ENCODE results near the gene ARSD.

DNA sequence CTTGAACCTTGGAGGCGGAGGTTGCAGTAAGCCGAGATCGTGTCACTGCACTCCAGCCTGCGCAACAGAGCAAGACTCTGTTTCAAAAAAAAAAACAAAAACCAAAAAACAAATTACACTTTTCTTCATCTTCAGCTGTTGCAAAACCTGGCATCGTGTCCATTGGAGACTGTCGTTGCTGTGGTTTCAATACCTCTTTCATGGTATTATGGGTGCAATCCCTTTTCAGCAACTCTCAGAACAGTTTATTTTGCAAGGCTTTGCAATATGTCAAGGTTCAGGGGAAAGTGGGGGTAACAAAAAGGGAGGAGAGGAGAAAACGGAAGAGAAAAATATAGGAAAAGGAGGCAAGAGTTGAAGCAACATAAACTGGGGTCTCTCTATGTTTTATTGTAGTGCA lies 40.8 kb downstream of the ARSD start:
- TF ChIP-seq, protein P1, sequence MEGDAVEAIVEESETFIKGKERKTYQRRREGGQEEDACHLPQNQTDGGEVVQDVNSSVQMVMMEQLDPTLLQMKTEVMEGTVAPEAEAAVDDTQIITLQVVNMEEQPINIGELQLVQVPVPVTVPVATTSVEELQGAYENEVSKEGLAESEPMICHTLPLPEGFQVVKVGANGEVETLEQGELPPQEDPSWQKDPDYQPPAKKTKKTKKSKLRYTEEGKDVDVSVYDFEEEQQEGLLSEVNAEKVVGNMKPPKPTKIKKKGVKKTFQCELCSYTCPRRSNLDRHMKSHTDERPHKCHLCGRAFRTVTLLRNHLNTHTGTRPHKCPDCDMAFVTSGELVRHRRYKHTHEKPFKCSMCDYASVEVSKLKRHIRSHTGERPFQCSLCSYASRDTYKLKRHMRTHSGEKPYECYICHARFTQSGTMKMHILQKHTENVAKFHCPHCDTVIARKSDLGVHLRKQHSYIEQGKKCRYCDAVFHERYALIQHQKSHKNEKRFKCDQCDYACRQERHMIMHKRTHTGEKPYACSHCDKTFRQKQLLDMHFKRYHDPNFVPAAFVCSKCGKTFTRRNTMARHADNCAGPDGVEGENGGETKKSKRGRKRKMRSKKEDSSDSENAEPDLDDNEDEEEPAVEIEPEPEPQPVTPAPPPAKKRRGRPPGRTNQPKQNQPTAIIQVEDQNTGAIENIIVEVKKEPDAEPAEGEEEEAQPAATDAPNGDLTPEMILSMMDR (IDR thresholded peaks at IDR 0.05 in 4 of 5, conservative IDR thresholded peaks at IDR 0.05 in 1 of 5): no peak
- no peak for TF ChIP-seq POLR2A (IDR thresholded peaks at IDR 0.05)
